ENCODE results near the gene ZNF853. TPM values are rescaled to one million over a fixed set of nuclear protein-coding genes. Genes with fewer than 3 reads are reported as not detected.
"Not testable (repeated sequence)": the region's sequence is repeated elsewhere in the genome, so short reads cannot be mapped to it uniquely, and the experiment has no call there.

ZNF853 gene
- total RNA-seq, 1 experiment from 2014 or later: 3.4 TPM

- peak within 1 kb of the TSS; percentile 93 for H3K4me3 ChIP-seq (ENCODE audit: low read depth, low read length, poor library complexity, severe bottlenecking)
- DNase-seq (ENCODE audit: low spot score): peak; percentile 94
- POLR2A ChIA-PET (ENCODE audit: low non-redundant PET): no interaction called here
- CTCF ChIA-PET: interaction anchor here (0.6 kb wide), 2 partner anchors 12 to 81 kb away, joined by 3 to 8 read pairs; no protein-coding TSS in a partner anchor
- peak within 1 kb of the TSS; percentile 97 for H3K27ac ChIP-seq (ENCODE audit: low read depth, low read length, poor library complexity, severe bottlenecking)
- TF ChIP-seq EZH2 (IDR thresholded peaks at IDR 0.05; ENCODE audit: borderline replicate concordance, low read depth, low read length, poor library complexity, severe bottlenecking) (no peak), CTCF (conservative IDR thresholded peaks at IDR 0.05; ENCODE audit: low read depth, low read length) (no peak)
- no peaks in the 10 kb centered on the region for H3K27me3 ChIP-seq (replicated peaks; ENCODE audit: insufficient read depth, low read depth, low read length, poor library complexity)
- H3K4me1 ChIP-seq (ENCODE audit: insufficient read depth, low read length, poor library complexity, severe bottlenecking): no peaks in the 10 kb centered on the region
- BruUV-seq (replicated peaks): no TSS peak
- H3K9me3 ChIP-seq (ENCODE audit: low read depth, low read length, poor library complexity, severe bottlenecking): no peaks in the 10 kb centered on the region
- intact Hi-C loops (cut with micrococcal nuclease; ENCODE audit: unreplicated experiment): no loop called here
- H3K36me3 ChIP-seq (ENCODE audit: insufficient read depth, low read length, poor library complexity, severe bottlenecking): peaks cover 16% of the 10 kb centered on the region
These were observed 37.9 kb upstream of the ZNF853 start, which contains the start of gene ZDHHC4 for GRCh38 chr7:6577369-6578113. TSS of gene ZDHHC4 (plus strand) at chr7:6577454. CDS start at chr7:6580562, 3,108 bp downstream.

DNA sequence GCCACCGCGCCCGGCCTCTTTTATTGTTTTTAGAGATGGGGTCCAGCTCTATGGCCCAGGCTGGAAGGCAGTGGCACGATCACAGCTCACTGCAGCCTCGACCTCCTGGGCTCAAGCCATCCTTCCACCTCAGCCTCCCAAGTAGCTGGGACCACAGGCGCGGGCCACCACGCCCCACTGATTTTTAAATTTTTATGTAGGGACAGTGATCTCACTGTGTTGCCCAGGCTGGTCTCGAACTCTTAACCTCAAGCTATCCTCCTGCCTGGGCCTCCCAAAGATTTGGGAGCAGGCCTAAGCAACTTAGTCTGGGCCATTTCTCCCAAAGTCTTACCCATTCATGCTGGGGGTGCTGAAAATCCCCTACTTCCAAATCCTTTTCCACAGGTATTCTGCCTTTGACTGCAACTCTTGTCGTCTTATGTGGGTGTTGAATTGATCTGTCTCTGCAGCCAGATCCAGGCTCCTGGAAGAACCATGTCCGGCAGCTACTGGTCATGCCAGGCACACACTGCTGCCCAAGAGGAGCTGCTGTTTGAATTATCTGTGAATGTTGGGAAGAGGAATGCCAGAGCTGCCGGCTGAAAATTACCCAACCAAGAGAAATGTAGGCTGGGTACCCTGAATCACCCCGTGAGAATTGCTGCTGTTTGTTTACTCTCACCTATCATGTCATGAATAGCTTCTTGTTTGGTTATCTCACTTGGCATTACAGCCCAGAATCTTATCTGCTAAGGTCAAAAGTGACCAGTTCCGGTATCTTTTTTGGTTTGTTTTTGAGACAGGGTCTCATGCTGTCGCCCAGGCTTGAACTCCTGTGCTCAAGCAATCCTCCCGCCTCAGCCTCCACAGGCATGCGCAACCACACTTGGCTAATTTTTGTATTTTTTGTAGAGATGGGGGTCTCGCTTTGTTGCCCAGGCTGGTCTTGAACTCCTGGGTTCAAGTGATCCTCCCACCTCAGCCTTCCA lies 37.0 kb upstream of the ZNF853 start:
- TF ChIP-seq EZH2 (IDR thresholded peaks at IDR 0.05; ENCODE audit: borderline replicate concordance, low read depth, low read length, poor library complexity, severe bottlenecking) (no peak), CTCF (conservative IDR thresholded peaks at IDR 0.05; ENCODE audit: low read depth, low read length) (no peak)
- Histone ChIP-seq H3K4me1 (ENCODE audit: insufficient read depth, low read length, poor library complexity, severe bottlenecking) (no peaks in the 10 kb centered on the region), H3K36me3 (ENCODE audit: insufficient read depth, low read length, poor library complexity, severe bottlenecking) (peaks cover 25% of the 10 kb centered on the region), H3K4me3 (ENCODE audit: low read depth, low read length, poor library complexity, severe bottlenecking) (peak overlapping the region; percentile 93), H3K27me3 (replicated peaks; ENCODE audit: insufficient read depth, low read depth, low read length, poor library complexity) (no peaks in the 10 kb centered on the region), H3K27ac (ENCODE audit: low read depth, low read length, poor library complexity, severe bottlenecking) (peak overlapping the region; percentile 97), H3K9me3 (ENCODE audit: low read depth, low read length, poor library complexity, severe bottlenecking) (no peaks in the 10 kb centered on the region)
- POLR2A ChIA-PET (ENCODE audit: low non-redundant PET): no interaction called here
- DNase-seq (ENCODE audit: low spot score): no peak
- CTCF ChIA-PET: no interaction called here
- intact Hi-C loops (cut with micrococcal nuclease; ENCODE audit: unreplicated experiment): no loop called here
- TSS peak; percentile 50 for BruUV-seq (replicated peaks)

DNA sequence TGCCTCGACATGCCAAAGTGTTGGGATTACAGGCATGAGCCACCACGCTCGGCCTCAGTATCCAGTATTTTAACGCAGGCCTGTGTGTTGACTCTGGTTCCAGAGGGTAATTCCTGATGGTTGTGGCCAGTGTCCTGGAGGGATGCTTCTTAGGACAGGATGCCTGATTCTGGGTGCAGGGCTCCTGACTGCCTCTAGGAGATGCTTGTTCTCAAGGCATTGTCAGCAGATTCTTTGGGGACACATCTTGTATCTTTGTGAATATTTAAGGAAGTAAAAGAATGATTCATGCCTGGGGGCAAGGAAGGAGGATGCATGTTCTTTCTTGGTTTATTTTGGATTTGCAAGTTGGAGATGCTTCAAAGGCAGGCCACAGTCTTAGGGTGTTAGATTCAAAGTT lies 36.0 kb upstream of the ZNF853 start:
- intact Hi-C loops (cut with micrococcal nuclease; ENCODE audit: unreplicated experiment): no loop called here
- no peaks in the 10 kb centered on the region for H3K27me3 ChIP-seq (replicated peaks; ENCODE audit: insufficient read depth, low read depth, low read length, poor library complexity)
- DNase-seq (ENCODE audit: low spot score): peak; percentile 29
- peaks cover 32% of the 10 kb centered on the region for H3K36me3 ChIP-seq (ENCODE audit: insufficient read depth, low read length, poor library complexity, severe bottlenecking)
- no peak overlapping the region for H3K27ac ChIP-seq (ENCODE audit: low read depth, low read length, poor library complexity, severe bottlenecking)
- TF ChIP-seq EZH2 (IDR thresholded peaks at IDR 0.05; ENCODE audit: borderline replicate concordance, low read depth, low read length, poor library complexity, severe bottlenecking): no peak
- TF ChIP-seq CTCF (conservative IDR thresholded peaks at IDR 0.05; ENCODE audit: low read depth, low read length): no peak
- no peaks in the 10 kb centered on the region for H3K9me3 ChIP-seq (ENCODE audit: low read depth, low read length, poor library complexity, severe bottlenecking)
- no peaks in the 10 kb centered on the region for H3K4me1 ChIP-seq (ENCODE audit: insufficient read depth, low read length, poor library complexity, severe bottlenecking)
- CTCF ChIA-PET: no interaction called here
- H3K4me3 ChIP-seq (ENCODE audit: low read depth, low read length, poor library complexity, severe bottlenecking): no peak overlapping the region
- POLR2A ChIA-PET (ENCODE audit: low non-redundant PET): no interaction called here
- no TSS peak for BruUV-seq (replicated peaks)

DNA sequence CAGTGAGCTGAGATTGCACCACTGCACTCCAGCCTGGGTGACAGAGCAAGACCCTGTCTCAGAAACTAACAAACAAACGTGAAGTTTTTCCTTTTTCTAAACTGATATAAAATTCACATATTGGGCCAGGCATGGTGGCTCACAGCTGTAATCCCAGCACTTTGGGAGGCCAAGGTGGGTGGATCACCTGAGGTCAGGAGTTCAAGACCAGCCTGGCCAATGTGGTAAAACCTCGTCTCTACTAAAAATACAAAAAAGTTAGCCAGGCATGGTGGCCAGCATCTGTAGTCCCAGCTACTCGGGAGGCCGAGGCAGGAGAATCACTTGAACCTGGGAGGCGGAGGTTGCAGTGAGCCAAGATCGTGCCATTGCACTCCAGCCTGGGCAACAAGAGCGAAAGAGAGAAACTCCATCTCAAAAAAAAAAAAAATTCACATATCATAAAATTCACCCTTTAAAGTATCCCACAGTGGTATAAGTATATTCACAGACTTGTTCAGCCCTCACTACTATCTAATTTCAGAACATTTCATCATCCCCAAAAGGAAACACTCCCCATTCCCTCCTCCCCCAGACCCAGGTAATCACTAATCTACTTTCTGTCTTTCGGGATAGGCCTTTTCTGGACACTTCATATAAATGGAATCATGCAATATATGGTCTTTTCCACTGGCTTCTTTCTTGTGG lies 29.5 kb upstream of the ZNF853 start:
- intact Hi-C loops (cut with micrococcal nuclease; ENCODE audit: unreplicated experiment); POLR2A ChIA-PET (ENCODE audit: low non-redundant PET); H3K4me3 ChIP-seq (ENCODE audit: low read depth, low read length, poor library complexity, severe bottlenecking); DNase-seq (ENCODE audit: low spot score); H3K27me3 ChIP-seq (replicated peaks; ENCODE audit: insufficient read depth, low read depth, low read length, poor library complexity); BruUV-seq (replicated peaks); CTCF ChIA-PET; H3K27ac ChIP-seq (ENCODE audit: low read depth, low read length, poor library complexity, severe bottlenecking); H3K9me3 ChIP-seq (ENCODE audit: low read depth, low read length, poor library complexity, severe bottlenecking); H3K4me1 ChIP-seq (ENCODE audit: insufficient read depth, low read length, poor library complexity, severe bottlenecking): not testable (repeated sequence)
- peaks cover 61% of the 10 kb centered on the region for H3K36me3 ChIP-seq (ENCODE audit: insufficient read depth, low read length, poor library complexity, severe bottlenecking)
